DMS79 (cell line): ENCODE data around the gene SCN3B.

Source experiments
- DNase-seq: peaks from one replicate; lab custom pipeline; 2025; lab: John Stamatoyannopoulos, UW

Gene SCN3B

DNA sequence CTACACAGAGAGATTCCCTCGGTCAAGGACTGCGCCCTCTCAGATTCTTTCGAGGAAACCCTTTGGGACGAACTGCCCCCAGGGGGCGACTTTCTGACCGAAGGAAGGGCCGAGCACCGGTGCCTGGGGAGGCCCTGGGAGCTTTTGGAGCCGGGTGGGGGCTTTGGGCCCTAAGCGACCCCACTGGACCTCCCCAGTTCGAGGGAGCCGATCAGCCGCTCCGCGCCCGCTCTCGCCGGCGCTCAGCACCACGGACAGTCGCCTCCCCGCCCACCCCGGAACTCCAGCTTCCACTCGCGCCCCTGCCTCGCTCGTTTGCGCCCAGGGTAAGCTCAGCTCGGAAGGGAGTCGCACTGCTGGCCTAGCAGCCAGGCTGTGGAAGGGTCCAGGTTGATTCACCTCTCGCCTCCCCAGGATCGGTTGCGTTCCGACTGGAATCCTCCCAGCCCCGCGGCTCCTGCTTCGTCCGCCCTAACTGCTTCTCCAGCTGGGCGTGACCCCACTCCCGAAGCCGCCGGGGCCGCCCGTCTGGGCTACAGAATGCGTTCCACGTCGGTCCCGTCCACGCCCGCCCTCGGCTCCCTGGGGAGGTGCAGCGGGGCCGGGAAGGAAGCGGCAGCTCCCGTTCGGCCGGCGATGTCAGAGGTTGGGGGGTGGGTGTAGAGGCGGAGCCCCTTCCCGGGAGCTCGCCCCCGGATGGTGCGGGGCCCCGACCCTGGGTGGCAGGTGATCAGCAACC, 428 bp downstream of the SCN3B start:
- DNase-seq, result peak; percentile 64

DNA sequence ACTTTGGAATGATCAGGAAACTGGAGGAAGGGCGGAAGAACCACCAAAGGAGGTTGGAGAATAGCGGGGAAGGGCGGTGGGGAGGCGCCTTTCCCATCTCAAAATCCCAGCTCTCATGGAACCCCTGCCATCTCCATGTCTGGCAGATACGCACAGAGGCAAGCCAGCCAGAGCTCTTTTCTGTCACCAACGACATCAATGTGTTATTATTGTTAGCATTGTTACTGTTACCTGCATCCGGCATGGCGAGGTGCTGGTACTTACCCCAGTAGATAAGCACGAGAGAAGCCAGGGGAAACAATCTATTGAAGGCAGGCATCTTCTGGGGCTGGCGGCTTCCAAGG, 969 bp downstream of the SCN3B start:
- peak; percentile 16 for DNase-seq

DNA sequence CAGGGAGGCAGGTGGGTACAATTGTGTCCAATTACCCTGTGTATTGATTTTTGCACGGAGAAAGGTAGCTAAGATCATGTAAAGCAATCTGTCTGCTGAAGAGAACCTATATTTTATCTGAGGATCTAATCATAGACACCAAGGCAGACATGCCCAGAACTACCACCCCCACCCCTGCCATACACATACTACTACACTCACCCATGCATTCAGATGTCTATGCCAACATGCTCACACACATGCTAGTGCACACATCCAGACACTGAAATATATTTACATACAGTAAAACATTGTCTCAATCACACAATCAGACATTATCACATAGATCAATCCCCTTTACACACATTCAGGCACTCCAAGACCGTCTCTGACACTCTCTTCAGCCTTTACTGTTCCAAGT, 1.8 kb downstream of the SCN3B start:
- DNase-seq, result no peak

DNA sequence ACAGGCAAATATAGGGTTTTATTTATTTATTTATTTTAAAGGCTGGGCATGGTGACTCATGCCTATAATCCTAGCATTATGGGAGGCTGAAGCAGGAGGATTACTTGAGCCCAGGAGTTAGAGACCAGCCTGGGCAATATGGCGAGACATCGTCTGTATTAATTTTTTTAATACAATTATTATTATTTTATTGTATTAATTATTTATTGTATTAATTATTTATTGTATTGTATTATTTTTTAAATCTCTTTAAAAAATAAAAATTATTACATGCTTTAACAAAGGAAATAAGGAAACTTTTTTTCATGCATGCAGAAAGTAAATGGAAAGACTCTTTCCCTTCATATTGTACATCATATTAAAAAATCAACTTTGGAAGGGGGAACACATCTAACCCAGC, 3.5 kb downstream of the SCN3B start:
- no peak for DNase-seq

DNA sequence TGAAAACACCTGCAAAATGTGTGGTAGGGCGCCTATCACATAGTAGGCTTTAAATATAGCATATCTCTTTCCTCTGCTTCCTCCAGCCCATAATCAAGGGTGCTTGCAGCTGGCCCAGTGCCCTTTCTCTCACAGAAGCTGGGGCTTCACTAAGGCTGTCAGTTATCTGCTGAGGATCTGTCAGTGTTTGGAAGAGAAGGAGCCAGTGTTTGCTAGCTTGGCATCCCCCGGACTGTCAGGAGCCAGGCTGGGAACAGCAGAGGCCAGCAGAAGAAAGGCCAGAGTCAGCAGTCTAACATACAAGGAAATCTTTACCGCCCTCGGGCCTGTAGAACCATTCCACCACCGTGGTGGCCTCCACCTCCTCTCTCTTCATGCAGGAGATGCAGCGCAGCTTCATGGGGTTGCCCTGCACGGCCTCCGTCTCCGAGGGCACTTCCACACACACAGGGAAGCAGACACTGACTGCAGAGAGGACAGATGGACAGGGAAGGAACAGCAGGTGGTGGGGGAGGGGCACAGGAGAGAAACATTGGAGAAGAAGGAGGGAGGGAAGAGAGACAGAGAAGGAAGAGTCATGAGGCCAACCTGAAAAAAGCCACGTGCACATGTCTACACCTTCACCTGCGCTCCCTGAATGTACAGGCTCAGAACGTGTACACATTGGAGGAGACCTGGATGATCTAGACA, 9.0 kb downstream of the SCN3B start:
- DNase-seq, result no peak

DNA sequence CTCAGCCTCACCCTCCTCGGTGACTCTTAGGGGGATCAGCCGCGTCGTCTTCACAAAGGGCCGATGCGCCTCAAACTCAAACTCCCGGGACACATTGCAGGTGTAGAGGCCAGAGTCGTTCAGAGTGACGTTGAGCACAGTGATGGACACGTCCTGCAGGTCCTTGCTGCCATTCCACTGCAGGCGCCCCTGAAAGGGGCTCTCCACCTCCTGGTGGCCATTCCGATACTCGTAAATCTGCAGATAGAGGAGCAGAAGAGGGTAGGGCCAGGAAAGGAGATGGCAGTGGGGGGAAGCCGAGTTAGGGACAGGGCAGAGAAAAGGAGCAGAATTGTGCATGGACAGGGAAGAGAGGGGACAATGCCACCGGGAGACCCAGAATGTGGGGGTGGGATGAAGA, 12.0 kb downstream of the SCN3B start:
- no peak for DNase-seq

DNA sequence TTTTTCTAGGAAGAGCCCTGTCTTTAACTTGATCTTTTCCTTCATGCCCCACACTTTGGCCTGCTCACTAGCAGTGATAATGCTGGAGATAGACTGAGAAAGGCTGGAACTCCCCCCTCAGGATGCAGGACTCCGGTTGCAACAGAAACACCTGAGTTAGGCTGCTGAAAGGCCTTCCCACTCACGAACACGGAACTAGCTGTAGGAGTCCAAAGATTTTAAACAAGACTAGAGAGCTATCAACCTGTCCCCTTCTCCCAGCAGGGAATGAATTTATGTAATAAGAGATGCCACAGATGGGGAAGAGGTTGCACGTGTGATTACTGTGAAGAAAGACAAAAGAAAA, 13.0 kb downstream of the SCN3B start:
- no peak for DNase-seq

DNA sequence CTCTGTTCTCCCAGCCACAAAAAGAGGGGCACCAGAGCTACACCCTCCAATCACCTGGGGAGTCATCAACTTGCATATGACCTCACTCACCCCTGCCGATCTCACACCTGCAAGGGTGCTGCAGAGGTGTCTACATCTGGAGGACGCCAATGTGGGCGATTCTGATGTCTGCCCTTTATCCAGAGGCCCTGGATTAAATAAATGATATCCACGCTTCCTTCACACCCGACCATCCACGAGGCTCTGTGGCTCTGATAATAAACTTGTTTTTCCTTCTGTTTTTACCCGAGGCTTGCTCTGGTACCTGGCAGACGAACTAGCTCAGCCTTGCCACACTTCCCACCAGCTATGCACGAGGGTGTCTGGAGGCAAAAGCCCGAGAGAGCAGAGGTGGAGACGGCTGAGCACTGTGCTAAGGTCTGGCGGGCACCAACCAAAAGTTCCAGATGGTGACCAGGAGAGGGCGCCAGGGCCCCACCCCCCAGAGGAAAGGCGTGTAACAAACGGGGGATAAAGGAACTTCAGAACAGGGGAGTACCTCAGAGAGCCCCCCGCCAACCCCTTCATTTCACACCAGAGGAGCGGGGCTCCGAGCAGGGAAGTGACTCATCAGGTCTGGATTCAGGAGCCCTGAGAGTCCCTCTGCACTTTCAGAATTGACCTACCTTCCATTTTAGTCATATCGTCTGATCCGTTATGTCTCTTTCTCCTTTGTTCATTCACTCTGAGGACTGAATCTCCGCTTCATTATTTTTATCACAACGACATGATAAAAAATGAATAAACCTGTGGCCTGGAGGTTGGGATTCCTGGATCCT, 13.5 kb downstream of the SCN3B start:
- DNase-seq, result no peak

DNA sequence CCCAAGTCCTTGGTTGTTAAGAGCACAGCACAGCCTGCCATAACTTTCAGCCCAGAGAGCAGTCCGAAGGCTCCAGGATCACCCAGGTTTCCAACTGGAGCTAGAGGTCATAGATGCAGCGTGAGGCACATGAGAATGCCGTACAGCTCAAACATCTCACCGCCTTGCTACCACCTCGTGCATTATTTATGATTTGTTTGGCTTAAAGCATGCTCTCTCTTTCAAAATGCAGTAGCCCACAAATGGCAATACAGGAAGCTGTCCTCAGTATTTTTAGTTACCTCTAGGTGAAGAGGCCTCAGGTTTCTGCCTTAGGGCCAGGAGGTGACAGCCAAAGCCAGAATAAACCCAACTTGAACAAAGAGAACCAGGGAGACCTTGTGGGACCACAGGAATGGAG, 14.4 kb downstream of the SCN3B start:
- DNase-seq, result no peak

DNA sequence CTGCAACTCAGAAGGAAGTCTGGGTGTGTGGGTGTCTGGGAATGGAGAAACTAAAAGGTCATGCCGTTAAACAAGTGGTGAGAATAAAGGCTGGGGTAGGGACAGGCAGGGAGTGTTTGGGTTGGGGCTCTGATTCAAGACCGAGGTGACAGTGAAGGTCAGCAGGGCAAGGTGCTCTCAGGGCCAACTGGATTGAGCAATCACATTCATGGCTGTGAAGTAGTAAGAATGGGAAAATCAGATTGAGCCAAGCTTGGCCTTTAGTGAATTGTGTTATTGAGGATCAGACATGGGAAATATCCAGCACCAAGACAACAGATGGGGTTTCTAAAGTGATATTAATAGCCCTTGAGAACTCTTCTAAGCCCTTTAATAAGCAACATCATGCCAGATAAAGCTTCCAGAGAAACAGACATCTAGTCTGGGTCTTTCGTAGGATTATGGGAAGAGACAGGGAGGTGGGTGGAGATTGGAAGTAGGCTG, 24.3 kb downstream of the SCN3B start:
- DNase-seq, result no peak

DNA sequence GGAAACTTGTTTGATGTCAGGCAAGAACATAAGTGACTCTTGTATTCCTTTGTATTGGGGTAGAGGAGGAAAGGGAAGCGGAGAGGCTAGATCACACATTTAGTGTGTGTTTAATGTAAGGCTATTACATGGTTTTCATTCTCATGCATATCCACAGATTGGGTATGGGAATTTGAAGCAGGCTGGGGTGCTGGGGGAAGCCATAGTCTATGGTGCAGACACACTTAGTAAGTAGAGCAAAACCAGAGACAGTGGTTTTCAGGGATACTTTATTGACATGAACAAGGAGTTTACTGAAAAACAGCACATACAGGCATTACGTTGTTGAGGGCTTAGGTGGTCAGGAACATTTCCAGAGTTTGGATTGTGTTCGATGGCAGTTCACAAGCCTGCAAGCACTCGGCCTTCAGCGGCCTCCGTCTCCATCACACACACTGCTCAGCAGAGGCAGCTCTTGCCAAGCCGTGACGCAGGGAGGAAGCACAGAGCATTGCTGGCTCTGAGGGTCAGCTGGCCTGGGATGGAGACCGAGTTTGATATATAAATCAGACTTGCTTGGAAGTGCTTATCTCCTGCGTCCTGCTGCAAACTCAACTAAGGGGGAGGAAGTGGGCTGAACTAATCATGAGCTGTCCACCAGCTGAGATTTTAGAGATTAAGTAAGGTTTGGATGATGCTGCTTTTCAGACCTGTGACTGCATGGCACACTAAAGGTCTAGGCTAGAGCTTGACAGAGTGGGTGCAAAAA, 25.3 kb downstream of the SCN3B start:
- DNase-seq, result no peak

DNA sequence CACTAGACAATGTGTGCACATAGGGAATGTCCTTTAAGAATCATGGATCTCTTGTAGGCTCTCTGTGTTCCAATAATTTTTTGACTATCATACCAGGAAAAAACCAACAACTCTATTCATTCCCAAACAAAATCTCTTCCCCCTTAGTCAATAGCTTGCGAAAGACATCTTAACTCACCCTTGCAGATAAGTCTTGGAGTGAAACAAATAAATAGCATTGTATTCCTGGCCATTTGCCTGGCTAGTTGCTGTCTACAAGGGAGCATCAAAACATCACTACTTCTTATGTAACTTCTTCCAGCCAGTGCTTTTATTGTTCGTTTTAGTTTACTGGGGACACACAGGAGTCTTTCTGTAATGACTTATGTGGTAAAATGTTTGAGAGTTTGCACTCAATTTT, 29.4 kb downstream of the SCN3B start:
- DNase-seq, result no peak

DNA sequence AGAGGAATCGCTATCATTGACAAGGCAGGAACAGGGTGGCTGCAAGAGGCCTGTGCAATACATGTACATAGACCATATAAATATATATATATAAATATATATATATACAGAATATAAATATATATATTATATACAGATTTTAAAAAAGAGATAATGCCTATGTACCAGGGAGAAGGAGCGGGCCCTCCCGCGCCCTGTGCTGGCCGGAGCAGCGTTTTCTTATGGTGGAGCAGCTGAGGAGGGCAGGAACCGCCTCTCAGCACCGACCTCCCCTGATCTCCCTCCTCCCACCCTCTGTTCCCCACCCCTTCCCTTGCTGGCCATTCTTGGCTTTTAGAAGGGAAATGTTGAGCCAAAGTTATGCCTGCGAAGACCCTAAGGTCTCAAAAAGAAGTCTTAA, 31.8 kb downstream of the SCN3B start:
- no peak for DNase-seq

DNA sequence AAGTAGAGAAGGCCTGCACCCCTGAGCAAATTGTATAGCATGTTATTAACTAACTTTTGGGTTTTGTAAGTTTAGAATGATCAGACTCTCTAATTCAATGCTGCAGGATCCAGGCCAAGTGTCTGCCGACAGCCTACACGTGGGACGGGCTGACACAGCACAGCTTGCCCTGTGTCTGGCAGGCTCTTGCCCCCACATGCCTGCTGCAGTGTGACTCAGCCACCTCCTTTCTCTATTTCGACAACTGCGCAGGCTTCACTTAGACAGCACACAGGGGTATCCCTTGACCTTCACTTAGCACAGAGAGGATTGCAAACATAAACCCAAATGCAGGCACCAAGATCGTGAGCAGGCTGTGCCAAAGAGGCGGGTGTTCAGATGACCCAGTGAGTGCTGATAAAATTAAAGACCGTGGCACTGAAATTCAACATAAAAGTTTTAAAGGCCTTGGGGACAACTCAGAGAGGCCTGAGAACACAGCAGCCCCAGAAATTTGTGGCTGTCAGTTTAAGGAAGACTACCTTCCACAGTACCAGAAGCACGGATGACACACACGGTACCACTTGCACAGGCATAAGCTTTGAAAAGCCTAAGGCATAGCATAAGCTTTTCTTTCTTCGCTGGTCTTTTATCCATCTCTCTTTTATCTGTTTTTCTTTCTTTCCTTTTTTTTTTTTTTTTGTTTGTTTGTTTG, 37.8 kb downstream of the SCN3B start:
- DNase-seq, result no peak

DNA sequence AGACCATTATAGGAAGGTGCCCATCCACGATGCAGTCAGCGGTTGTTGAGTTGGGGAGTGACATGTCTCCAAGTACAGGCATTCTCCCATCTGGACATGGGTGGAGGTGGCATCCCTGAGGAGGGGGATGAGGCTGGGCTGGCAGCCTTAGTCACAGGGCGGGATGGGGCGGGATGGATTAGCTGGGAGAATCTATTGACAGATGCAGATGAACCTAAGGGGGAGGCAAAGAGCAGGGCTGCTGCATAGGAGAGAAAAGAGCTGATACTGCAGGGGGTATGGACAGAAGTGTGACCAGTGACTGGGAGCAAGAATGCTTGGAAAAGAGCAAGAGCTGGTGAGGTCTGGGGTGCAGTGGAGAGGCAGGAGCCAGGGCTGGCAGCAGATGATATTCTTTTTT, 42.7 kb downstream of the SCN3B start:
- no peak for DNase-seq

DNA sequence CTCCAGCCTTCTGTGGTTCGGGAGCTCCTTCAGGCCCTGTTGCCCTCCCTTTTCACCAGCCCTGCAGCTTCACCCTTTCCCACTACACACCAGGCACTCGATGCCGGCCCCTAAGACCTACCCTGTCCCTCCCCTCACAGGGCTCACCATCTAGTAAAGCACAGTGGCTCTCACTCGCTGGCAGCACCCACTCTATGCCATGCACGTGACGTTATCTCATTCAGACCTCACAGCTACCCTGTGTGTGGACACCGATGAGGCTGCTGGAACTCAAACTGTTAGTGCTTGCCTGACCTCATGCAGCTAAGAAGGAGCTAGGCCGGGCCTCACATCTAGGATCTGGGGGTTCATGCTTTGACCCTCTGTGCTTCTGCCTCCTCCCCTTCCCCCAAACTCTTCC, 45.5 kb downstream of the SCN3B start:
- no peak for DNase-seq

DNA sequence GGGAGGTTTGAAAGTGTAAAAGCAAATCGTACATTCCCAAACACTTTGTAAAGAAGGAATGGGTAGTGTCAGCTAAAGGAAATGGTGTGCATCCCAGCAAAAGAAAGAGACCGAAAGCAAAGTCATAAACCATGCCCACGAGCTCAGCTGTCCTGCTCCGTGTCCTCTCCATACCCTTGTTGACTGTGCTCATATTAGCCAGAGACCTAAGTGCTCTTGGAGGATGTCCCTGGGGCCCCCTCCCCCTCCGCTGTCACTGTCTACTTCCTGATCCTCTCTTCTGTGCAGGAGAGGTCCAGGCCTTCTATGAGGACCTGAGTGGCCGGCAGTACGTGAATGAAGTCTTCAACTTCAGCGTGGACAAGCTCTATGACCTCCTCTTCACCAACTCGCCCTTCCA, 46.1 kb downstream of the SCN3B start:
- DNase-seq, result no peak

DNA sequence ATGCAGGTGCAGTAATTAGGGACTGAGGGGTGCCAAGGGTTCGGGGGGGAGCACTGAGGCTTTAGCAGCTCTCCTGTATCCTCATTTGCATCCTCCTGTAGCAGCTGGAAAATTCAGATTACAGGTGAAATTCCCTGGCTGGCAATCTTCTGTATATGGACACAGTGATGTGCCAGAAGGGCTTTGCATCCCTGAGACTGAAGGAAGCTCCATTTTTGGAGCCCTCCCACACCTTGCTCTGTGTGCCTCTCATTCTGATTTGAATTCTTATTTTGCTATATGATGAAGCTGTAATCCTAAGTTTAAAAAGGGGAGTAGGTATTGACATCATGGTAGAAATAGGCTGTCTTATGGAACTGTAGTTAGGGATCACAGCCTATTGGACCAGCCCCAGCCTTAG, 46.6 kb downstream of the SCN3B start:
- no peak for DNase-seq

DNA sequence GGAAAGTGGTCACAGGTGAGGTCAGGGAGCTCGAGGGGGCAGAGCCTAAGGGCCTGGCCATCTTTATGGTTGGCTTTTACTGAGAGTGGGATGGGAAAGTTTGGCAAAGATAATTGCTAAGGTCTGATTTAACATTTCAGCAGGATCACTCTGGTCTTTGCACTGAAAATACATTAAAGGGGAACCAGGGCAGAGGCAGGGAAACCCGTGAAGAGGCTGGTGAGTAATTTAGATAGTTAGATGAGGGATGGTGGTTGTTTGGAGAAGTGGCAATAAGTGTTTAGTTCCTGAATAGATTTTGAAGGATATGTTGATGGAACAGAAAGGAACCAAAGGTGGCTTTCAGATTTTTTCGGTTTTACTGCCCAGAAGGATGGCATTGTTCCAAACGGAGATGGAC, 50.8 kb downstream of the SCN3B start:
- DNase-seq, result no peak

DNA sequence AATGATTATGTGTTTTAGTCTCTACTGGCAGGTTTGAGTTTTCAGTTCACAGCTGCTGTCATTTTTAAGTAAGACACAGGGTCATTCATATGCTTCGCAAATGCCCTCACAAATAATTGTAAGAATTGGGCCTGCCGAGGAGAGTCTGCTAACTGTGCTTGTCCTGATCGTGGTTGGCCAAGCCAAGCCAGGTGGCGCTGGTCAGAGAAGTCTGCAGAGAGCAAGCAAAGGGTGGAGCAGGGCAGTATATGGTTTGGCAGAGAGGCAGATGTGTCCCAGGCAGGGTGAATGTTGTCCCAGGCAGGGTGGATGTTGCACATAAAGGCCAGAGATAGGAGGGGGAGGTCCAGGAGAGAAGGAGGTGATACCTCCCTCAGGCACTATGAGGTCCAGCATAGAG, 52.7 kb downstream of the SCN3B start:
- no peak for DNase-seq

DNA sequence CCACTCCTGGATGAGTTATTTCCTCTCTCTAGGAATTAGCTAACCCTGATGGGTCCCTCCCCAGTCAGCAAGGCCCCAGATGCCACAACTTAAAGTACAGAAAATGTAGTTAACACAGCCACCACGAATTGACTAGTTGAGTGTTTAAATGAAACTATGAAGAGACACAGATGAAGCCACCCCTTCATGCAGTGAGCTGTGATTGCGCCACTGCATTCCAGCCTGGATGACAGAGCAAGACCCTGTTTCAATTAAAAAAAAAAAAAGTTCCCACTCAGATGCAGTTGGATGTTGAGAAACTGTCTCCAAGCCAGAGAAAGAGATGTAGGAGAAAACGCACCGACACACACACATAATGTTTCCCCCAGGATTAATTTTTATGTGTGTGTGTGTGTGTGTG, 53.3 kb downstream of the SCN3B start:
- no peak for DNase-seq

DNA sequence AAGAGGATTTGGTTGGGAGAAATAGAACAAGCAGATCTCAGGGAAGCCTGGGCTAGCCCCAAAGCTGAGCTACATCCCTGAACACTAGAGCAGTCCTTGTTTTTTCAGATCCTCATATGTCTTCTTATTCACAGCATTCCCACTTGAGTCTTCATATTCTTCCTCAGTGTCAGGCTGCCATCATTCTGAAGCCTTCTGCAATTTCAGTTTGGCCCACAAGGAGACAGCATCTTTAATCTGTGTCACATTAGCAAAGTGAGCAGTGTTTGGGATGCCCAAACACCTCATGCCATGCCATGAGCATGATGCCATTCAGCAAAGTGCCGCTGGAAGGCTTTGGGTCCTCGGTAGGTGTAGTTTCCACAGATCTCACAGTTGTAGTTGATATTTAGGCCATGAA, 56.6 kb downstream of the SCN3B start:
- no peak for DNase-seq
